PC-9 (cell line): ENCODE results near the gene RBP5. TPM values are rescaled to one million over a fixed set of nuclear protein-coding genes. Genes with fewer than 3 reads are reported as not detected.
A peak's percentile ranks its signal among the peaks of the same experiment; 100 is the strongest.

Experiments
- BruUV-seq: library from RNA; stranded (reverse); fragments of 400-500 nt; replicated peaks from 2 replicates; lab custom pipeline; 2021; lab: Mats Ljungman, UMichigan
- CTCF ChIA-PET: fragments of 300-600 bp; sonication (Branson Sonifier 250); formaldehyde crosslinking; loops from one replicate; lab custom pipeline; 2022; ENCODE audit warnings: antibody characterized with exemption; lab: Charles Lee
- POLR2A ChIA-PET: fragments of 300-600 bp; sonication (Branson Sonifier 250); formaldehyde crosslinking; loops from one replicate; lab custom pipeline; 2022; ENCODE audit warnings: antibody characterized with exemption; ENCODE audit not compliant: unreplicated experiment; lab: Charles Lee
- DNase-seq, 2 experiments: peaks; one replicate each; pipeline versions ENCODE4 v3.0.0 to v3.0.0-alpha.2; 2015 to 2022; ENCODE audit warnings: mixed read lengths in 1 of 2
- H2AFZ ChIP-seq: fragments of 200-600 bp; sonication (generic); 2 replicates; pipeline ENCODE4 v1.8.1; 2017; ENCODE audit warnings: antibody characterized with exemption
- H3F3A ChIP-seq: fragments of 200-600 bp; sonication (generic); 2 replicates; pipeline ENCODE4 v1.8.1; 2017; ENCODE audit warnings: antibody characterized with exemption, mild to moderate bottlenecking, low read depth; ENCODE audit not compliant: insufficient read depth
- H3K27ac ChIP-seq: fragments of 200-600 bp; sonication (generic); 2 replicates; pipeline ENCODE4 v1.6.1; 2016; ENCODE audit warnings: mixed run types
- H3K27me3 ChIP-seq: fragments of 200-600 bp; sonication (generic); 2 replicates; pipeline ENCODE4 v1.6.1; 2016; ENCODE audit warnings: low read depth, mixed run types; ENCODE audit not compliant: insufficient read depth
- H3K36me3 ChIP-seq: fragments of 200-600 bp; sonication (generic); 2 replicates; pipeline ENCODE4 v1.6.1; 2016; ENCODE audit warnings: low read depth, mixed run types
- H3K4me1 ChIP-seq: fragments of 200-600 bp; sonication (generic); replicated peaks from 2 replicates; pipeline ENCODE4 v1.6.1; 2016; ENCODE audit warnings: mixed run types; ENCODE audit not compliant: insufficient read depth
- H3K4me2 ChIP-seq: fragments of 200-600 bp; sonication (generic); 2 replicates; pipeline ENCODE4 v1.6.1; 2017; ENCODE audit warnings: mixed run types
- H3K4me3 ChIP-seq: fragments of 200-600 bp; sonication (generic); 2 replicates; pipeline ENCODE4 v1.6.1; 2016; ENCODE audit warnings: mixed run types
- H3K79me2 ChIP-seq: fragments of 200-600 bp; sonication (generic); 2 replicates; pipeline ENCODE4 v1.6.1; 2017; ENCODE audit warnings: low read depth, mixed run types
- H3K9me2 ChIP-seq: fragments of 200-600 bp; sonication (generic); 2 replicates; pipeline ENCODE4 v1.8.1; 2017; ENCODE audit warnings: mild to moderate bottlenecking; ENCODE audit not compliant: insufficient read depth
- H3K9me3 ChIP-seq: fragments of 200-600 bp; sonication (generic); 2 replicates; pipeline ENCODE4 v1.8.1; 2016; ENCODE audit warnings: low read depth; ENCODE audit not compliant: insufficient read depth
- H4K20me1 ChIP-seq: fragments of 200-600 bp; sonication (generic); 2 replicates; pipeline ENCODE4 v1.8.1; 2017; ENCODE audit not compliant: insufficient read depth
- CTCF ChIP-seq: fragments of 200-600 bp; sonication (generic); conservative IDR thresholded peaks from 2 replicates; pipeline ENCODE4 v1.6.1; 2017; ENCODE audit warnings: mixed run types, antibody characterized with exemption, mild to moderate bottlenecking, moderate library complexity
- EZH2 ChIP-seq: fragments of 200-600 bp; sonication (generic); IDR thresholded peaks from 2 replicates; pipeline ENCODE4 v1.8.0; 2017; ENCODE audit warnings: antibody characterized with exemption, low read depth
- intact Hi-C: fragments of 100-400 bp; cut with micrococcal nuclease; formaldehyde crosslinking; loops from one replicate; pipeline ENCODE4 v1.10.0; 2022; ENCODE audit not compliant: unreplicated experiment
- total RNA-seq: library from RNA; stranded (reverse); gene quantifications from 2 replicates; pipeline ENCODE4 v1.2.3, GENCODE V29; 2021

The RBP5 gene
- total RNA-seq, 1 experiment from 2014 or later = 0.74 TPM

GRCh38 chr12:7129872-7130691 lies 1.4 kb upstream of the RBP5 start, which contains the start of gene CLSTN3:
Gene CLSTN3 (plus strand): TSS chr12:7130371. CDS start chr12:7130649, 278 bp downstream.
- peak; percentile 54 to 87 for DNase-seq
- Histone ChIP-seq H3K27me3 (no peaks in the 10 kb centered on the region), H3F3A (peaks cover 6% of the 10 kb centered on the region; the same call in 1 of the 2 replicates), H3K4me2 (peak within 1 kb of the TSS; percentile 98), H3K9me2 (no peaks in the 10 kb centered on the region), H3K27ac (no peak within 1 kb of the TSS), H3K4me1 (peaks cover 19% of the 10 kb centered on the region), H3K9me3 (no peaks in the 10 kb centered on the region), H3K36me3 (no peaks in the 10 kb centered on the region; the same call in 1 of the 2 replicates), H4K20me1 (no peaks in the 10 kb centered on the region), H3K79me2 (peaks cover 5% of the 10 kb centered on the region; the same call in 1 of the 2 replicates), H2AFZ (peak within 1 kb of the TSS; percentile 82), H3K4me3 (peak within 1 kb of the TSS; percentile 66)
- ChIA-PET POLR2A (interaction anchor here (0.6 to 1.1 kb wide), 8 partner anchors 13 to 641 kb away, joined by 3 to 20 read pairs (median 7); partner anchors contain the start of gene TPI1), CTCF (interaction anchor here (0.6 to 0.7 kb wide), 2 partner anchors 111 to 203 kb away, joined by 4 to 7 read pairs; no protein-coding TSS in a partner anchor)
- intact Hi-C loops = loop anchor here (1.0 kb wide), 1 partner anchor 257 kb away; the partner anchor contains the start of gene SPSB2
- BruUV-seq = no TSS peak
- TF ChIP-seq CTCF (no peak), EZH2 (no peak)

- Histone ChIP-seq H3K4me2 (peak overlapping the region; percentile 98), H3K36me3 (no peaks in the 10 kb centered on the region; the same call in 1 of the 2 replicates), H3K79me2 (peaks cover 5% of the 10 kb centered on the region; the same call in 1 of the 2 replicates), H3K4me1 (peaks cover 19% of the 10 kb centered on the region), H2AFZ (peak overlapping the region; percentile 82), H3K4me3 (peak overlapping the region; percentile 66), H3K27ac (no peak overlapping the region), H3F3A (peaks cover 6% of the 10 kb centered on the region; the same call in 1 of the 2 replicates), H3K9me2 (no peaks in the 10 kb centered on the region), H4K20me1 (no peaks in the 10 kb centered on the region), H3K9me3 (no peaks in the 10 kb centered on the region), H3K27me3 (no peaks in the 10 kb centered on the region)
- ChIA-PET POLR2A (interaction anchor here (0.6 to 0.7 kb wide), 3 partner anchors 248 to 490 kb away, joined by 10 to 20 read pairs (median 15); no protein-coding TSS in a partner anchor), CTCF (interaction anchor here (0.7 kb wide), 1 partner anchor 203 kb away, joined by 4 read pairs; no protein-coding TSS in a partner anchor)
- no peak for DNase-seq
- BruUV-seq = TSS peak; percentile 75
- TF ChIP-seq CTCF (no peak), EZH2 (no peak)
- intact Hi-C loops = no loop called here
Measured at GRCh38 chr12:7129287-7129871, 690 bp upstream of the RBP5 start.
